Measurements from ENCODE around the gene TACC2.

TACC2 gene

DNA sequence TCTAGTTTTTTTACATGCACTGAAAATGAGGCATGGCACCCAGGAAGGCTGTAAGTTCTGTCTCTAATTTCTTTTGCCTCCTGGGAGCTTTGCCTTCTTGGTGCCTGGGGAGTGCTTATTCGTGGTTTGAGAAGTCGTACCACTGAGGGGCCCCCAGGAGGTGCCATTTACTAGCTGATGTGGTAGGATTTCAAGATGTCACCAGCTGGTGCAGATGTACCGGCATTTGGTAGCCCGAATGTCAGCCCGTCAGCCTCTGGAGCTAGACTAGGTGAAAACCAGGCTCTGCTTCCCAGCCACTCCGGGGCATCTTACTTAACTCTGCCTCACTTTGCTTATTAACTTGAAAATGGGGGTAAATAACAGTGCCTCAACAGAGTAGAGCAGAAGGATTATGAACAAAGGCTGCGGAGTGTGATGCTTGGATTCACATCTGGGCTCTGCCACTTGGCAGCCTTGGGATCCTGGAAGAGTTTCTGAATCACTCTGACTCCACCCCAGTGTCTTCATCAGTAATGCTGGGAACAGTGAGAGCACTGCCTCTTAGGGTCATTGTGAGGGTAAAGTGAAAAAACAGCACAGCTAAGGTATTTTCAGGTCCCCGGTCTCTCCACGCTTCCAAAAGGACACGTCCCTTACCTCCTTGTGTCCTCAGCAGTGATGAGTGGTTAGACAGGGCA lies 250.8 kb downstream of the TACC2 start:
- Mint-ChIP-seq H3K27ac (peak overlapping the region; percentile 57), H3K4me3 (no peak overlapping the region), H3K36me3 (ENCODE audit: low read depth) (peaks cover 57% of the 10 kb centered on the region), H3K27me3 (ENCODE audit: low read depth, poor library complexity) (no peaks in the 10 kb centered on the region), H3K4me1 (peaks cover 7% of the 10 kb centered on the region), H3K9me3 (no peaks in the 10 kb centered on the region)
- no peak for DNase-seq
- TF ChIP-seq, protein P1, sequence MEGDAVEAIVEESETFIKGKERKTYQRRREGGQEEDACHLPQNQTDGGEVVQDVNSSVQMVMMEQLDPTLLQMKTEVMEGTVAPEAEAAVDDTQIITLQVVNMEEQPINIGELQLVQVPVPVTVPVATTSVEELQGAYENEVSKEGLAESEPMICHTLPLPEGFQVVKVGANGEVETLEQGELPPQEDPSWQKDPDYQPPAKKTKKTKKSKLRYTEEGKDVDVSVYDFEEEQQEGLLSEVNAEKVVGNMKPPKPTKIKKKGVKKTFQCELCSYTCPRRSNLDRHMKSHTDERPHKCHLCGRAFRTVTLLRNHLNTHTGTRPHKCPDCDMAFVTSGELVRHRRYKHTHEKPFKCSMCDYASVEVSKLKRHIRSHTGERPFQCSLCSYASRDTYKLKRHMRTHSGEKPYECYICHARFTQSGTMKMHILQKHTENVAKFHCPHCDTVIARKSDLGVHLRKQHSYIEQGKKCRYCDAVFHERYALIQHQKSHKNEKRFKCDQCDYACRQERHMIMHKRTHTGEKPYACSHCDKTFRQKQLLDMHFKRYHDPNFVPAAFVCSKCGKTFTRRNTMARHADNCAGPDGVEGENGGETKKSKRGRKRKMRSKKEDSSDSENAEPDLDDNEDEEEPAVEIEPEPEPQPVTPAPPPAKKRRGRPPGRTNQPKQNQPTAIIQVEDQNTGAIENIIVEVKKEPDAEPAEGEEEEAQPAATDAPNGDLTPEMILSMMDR (IDR thresholded peaks at IDR 0.05), result no peak

DNA sequence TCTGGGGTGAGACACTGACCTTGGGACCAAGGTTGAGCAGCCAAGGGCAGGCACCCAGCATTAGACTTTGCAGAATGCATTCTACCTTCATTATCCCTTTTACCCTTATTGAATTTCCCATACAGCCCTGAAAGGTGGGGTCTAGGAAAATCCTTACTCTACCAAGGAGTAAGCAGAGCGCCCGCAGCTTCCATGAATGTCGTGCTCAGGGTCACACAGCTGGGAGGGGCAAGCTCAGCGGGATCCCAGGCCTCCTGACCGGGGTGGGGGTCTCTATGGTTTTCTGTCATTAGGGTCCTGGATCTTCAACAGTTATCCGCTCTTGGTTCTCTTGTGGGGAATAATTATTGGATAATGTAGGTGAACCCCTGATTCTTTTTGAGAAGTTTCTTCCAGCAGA lies 251.4 kb downstream of the TACC2 start:
- TF ChIP-seq, protein P1 (IDR thresholded peaks at IDR 0.05), result no peak
- peaks cover 13% of the 10 kb centered on the region for H3K4me1 Mint-ChIP-seq
- no peak for DNase-seq
- H3K4me3 Mint-ChIP-seq, result no peak overlapping the region
- no peaks in the 10 kb centered on the region for H3K27me3 Mint-ChIP-seq (ENCODE audit: low read depth, poor library complexity)
- H3K27ac Mint-ChIP-seq, result no peak overlapping the region
- peaks cover 57% of the 10 kb centered on the region for H3K36me3 Mint-ChIP-seq (ENCODE audit: low read depth)
- no peaks in the 10 kb centered on the region for H3K9me3 Mint-ChIP-seq

DNA sequence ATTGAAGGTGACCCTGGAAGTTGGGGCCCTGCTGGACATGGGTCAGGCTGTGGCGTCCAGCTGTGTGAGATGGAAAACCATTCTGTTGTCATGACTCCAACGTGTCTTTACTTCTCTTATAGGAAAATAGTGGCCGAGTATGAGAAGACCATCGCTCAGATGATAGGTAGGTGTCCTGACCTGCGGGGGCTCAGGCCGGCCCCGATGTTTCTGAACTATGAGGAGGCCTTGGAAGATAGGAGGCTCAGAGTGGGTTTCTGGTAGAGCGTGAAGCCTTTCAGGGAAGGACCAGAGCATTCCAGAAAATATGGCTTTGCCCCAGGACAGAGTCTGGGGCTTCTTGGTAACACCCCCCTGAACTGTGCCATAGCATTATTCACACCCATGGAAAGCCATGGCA lies 252.9 kb downstream of the TACC2 start:
- TF ChIP-seq, protein P1 (IDR thresholded peaks at IDR 0.05), result no peak
- no peak for DNase-seq
- peaks cover 48% of the 10 kb centered on the region for H3K36me3 Mint-ChIP-seq (ENCODE audit: low read depth)
- H3K9me3 Mint-ChIP-seq, result no peaks in the 10 kb centered on the region
- H3K27me3 Mint-ChIP-seq (ENCODE audit: low read depth, poor library complexity), result no peaks in the 10 kb centered on the region
- H3K4me1 Mint-ChIP-seq, result peaks cover 21% of the 10 kb centered on the region
- no peak overlapping the region for H3K4me3 Mint-ChIP-seq
- H3K27ac Mint-ChIP-seq, result no peak overlapping the region

DNA sequence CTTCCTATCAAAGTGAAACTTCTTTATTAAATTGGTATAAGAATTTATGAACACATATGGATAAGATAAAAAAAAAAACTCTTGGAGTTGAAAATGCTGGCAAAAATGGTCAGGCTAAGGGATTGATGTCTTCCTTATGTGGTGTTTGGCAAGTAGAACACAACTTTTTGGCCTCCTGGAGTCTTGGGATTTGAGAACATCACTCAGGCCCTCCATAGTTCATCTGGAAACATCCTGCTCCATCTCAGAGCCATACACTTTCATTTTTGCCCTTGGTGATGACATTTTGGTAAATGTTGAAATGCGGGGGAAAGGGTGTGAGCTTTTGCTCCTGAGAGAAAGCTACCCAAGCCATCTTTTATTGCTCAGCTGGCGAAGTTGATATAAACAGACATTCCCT lies 254.6 kb downstream of the TACC2 start:
- Mint-ChIP-seq H3K9me3 (no peaks in the 10 kb centered on the region), H3K36me3 (ENCODE audit: low read depth) (peaks cover 48% of the 10 kb centered on the region), H3K27me3 (ENCODE audit: low read depth, poor library complexity) (no peaks in the 10 kb centered on the region), H3K4me1 (peaks cover 22% of the 10 kb centered on the region), H3K27ac (no peak overlapping the region), H3K4me3 (no peak overlapping the region)
- no peak for DNase-seq
- TF ChIP-seq, protein P1 (IDR thresholded peaks at IDR 0.05), result no peak

DNA sequence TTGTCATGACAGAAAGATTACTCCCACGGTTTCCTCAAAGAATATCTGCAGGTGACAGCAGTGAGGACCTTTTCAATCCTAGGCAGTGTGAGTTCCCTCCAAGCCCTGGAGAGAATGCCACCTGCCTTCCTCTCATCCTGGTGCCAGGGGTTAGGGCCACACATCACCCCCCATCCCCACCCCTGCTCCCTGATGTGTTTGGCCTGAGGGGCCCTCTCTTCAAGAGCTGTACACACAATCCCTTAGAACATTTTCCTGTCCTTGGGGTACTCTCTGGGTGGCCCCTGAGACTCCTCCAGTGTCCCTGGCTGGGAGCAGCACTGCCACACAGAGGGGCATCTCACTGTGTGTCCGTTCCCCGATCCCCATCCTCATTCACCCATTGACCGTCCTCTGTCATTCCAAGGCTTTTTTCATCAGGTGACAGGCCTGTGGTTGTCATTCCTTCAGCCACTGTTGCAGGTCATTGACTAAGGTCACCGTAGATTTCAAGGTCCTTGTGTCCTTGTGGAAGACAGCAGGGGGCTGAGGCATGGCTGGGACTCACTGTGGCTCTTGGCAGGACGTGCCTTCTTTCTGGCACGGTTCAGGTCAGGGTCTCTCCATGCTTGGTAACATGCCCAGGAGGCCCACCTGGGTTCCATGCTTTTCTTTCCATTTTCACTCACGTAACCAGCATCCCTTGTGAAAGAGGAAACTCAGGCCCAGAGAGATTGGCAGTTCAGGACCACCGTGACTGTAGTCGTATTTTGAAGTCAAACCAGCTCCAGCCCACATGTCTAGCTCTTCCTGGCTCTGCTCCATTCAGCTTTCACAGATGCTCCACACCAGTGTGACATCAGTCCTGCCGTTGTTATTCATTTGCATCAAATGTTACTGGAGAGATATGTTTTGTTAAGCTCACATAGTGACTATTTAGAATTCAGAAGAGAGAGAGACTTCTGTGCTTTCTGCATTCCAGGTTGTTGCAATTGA lies 255.3 kb downstream of the TACC2 start:
- peaks cover 22% of the 10 kb centered on the region for H3K4me1 Mint-ChIP-seq
- H3K4me3 Mint-ChIP-seq, result no peak overlapping the region
- H3K27me3 Mint-ChIP-seq (ENCODE audit: low read depth, poor library complexity), result peaks cover 3% of the 10 kb centered on the region
- TF ChIP-seq, protein P1 (IDR thresholded peaks at IDR 0.05), result no peak
- peak overlapping the region; percentile 46 for H3K27ac Mint-ChIP-seq
- H3K9me3 Mint-ChIP-seq, result no peaks in the 10 kb centered on the region
- no peak for DNase-seq
- peaks cover 47% of the 10 kb centered on the region for H3K36me3 Mint-ChIP-seq (ENCODE audit: low read depth)

Measured in nephron progenitor cell (in vitro differentiated cells).